Ishikawa (cell line): Measurements from ENCODE around the gene KIF26B.

ENCODE experiments used
- CEBPB ChIP-seq: IDR thresholded peaks from 2 replicates; pipeline ENCODE4 v1.6.1; 2012
- CREB1 ChIP-seq: IDR thresholded peaks from 2 replicates; pipeline ENCODE4 v1.6.1; 2012; ENCODE audit warnings: low read depth
- EGR1 ChIP-seq: IDR thresholded peaks from 2 replicates; pipeline ENCODE4 v1.6.1; 2012
- EP300 ChIP-seq: IDR thresholded peaks from 2 replicates; pipeline ENCODE4 v1.6.1; 2012; ENCODE audit warnings: borderline replicate concordance
- FOXM1 ChIP-seq: IDR thresholded peaks from 2 replicates; pipeline ENCODE4 v1.6.1; 2012; ENCODE audit warnings: low read depth, borderline replicate concordance
- NFIC ChIP-seq: IDR thresholded peaks from 2 replicates; pipeline ENCODE4 v1.6.1; 2012
- RAD21 ChIP-seq: IDR thresholded peaks from 2 replicates; pipeline ENCODE4 v1.6.1; 2012; ENCODE audit warnings: low read depth
- TAF1 ChIP-seq: IDR thresholded peaks from 2 replicates; pipeline ENCODE4 v1.6.1; 2012; ENCODE audit warnings: low read depth, mild to moderate bottlenecking
- TCF12 ChIP-seq: IDR thresholded peaks from 2 replicates; pipeline ENCODE4 v1.6.1; 2012; ENCODE audit warnings: low read depth
- TEAD4 ChIP-seq: IDR thresholded peaks from 2 replicates; pipeline ENCODE4 v1.6.1; 2012
- YY1 ChIP-seq: IDR thresholded peaks from 2 replicates; pipeline ENCODE4 v1.6.1; 2012; ENCODE audit warnings: low read depth
- ZBTB7A ChIP-seq: IDR thresholded peaks from 2 replicates; pipeline ENCODE4 v1.6.1; 2012; ENCODE audit warnings: low read depth
- TF ChIP-seq, protein P1 (sequence below): IDR thresholded peaks from 2 replicates; pipeline ENCODE4 v1.6.1; 2012; ENCODE audit warnings: low read depth, mild to moderate bottlenecking
- TF ChIP-seq, protein P2 (sequence below): IDR thresholded peaks from 2 replicates; pipeline ENCODE4 v1.6.1; 2012
- TF ChIP-seq, protein P3 (sequence below): IDR thresholded peaks from 2 replicates; pipeline ENCODE4 v1.6.1; 2012

KIF26B gene

DNA sequence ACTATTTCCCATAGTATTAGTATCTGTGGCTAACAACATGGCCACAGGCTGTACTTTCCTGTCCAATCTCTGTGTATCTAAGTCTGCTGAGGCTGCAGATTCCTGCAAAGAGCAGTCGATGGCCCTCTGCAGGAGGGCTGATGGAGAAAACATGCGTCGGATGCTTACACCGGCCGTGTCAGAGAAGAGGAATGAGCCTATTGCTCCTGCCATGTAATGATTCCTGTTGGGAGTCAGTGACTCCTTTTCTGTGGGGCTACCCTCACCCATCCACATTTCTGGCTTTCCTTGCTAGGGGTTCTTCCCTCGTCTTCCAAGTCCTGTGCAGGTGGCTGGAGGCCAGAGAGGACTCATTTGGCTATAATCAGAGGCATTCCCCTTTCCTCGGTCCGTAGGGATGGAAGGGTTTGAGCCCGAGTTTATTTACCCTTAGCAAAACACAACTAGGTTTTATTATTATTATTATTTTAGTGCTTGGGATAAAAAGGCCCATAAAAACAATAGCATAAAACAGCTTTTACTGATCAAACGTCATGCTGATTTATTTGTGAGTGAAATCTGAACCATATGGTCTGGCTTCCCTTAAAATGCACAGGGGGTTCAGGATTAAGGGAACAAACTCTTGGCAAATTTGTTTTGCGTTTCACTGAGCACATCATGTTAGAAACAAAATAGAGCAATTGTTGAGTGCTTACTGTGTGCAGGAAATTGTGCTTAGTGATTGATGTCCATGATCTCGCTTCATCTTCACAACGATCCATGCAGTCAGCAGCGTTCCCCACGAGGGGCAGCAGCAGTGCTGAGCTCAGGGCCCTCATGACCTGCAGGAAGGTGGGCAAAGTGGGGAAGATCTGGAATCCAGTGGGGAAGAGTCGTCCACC lies 70.8 kb downstream of the KIF26B start:
- no peak for TF ChIP-seq EP300
- TF ChIP-seq CEBPB = no peak
- TF ChIP-seq TAF1 = no peak
- TF ChIP-seq, protein P1, sequence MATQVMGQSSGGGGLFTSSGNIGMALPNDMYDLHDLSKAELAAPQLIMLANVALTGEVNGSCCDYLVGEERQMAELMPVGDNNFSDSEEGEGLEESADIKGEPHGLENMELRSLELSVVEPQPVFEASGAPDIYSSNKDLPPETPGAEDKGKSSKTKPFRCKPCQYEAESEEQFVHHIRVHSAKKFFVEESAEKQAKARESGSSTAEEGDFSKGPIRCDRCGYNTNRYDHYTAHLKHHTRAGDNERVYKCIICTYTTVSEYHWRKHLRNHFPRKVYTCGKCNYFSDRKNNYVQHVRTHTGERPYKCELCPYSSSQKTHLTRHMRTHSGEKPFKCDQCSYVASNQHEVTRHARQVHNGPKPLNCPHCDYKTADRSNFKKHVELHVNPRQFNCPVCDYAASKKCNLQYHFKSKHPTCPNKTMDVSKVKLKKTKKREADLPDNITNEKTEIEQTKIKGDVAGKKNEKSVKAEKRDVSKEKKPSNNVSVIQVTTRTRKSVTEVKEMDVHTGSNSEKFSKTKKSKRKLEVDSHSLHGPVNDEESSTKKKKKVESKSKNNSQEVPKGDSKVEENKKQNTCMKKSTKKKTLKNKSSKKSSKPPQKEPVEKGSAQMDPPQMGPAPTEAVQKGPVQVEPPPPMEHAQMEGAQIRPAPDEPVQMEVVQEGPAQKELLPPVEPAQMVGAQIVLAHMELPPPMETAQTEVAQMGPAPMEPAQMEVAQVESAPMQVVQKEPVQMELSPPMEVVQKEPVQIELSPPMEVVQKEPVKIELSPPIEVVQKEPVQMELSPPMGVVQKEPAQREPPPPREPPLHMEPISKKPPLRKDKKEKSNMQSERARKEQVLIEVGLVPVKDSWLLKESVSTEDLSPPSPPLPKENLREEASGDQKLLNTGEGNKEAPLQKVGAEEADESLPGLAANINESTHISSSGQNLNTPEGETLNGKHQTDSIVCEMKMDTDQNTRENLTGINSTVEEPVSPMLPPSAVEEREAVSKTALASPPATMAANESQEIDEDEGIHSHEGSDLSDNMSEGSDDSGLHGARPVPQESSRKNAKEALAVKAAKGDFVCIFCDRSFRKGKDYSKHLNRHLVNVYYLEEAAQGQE = no peak
- no peak for TF ChIP-seq NFIC
- TF ChIP-seq, protein P2, sequence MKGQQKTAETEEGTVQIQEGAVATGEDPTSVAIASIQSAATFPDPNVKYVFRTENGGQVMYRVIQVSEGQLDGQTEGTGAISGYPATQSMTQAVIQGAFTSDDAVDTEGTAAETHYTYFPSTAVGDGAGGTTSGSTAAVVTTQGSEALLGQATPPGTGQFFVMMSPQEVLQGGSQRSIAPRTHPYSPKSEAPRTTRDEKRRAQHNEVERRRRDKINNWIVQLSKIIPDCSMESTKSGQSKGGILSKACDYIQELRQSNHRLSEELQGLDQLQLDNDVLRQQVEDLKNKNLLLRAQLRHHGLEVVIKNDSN = no peak
- TF ChIP-seq TEAD4 = no peak
- TF ChIP-seq RAD21 = no peak
- no peak for TF ChIP-seq FOXM1
- no peak for TF ChIP-seq YY1
- TF ChIP-seq TCF12 = no peak
- TF ChIP-seq CREB1 = no peak
- TF ChIP-seq ZBTB7A = no peak
- TF ChIP-seq EGR1 = no peak
- TF ChIP-seq, protein P3, sequence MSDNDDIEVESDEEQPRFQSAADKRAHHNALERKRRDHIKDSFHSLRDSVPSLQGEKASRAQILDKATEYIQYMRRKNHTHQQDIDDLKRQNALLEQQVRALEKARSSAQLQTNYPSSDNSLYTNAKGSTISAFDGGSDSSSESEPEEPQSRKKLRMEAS = no peak

DNA sequence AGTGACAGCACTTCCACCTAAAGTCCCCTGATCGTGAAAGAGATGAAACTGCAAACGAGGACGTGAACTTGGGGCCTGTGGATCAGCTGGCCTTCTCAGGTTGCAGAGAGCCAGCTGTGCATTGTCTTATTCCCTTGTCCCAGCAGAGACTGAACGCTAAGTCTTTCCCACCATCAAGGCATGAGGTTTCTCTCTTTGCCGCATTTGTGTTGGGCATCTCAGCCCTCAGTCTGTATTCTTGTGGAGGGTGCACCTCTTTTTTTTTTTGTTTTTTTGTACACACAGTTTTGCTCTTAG lies 71.4 kb downstream of the KIF26B start:
- TF ChIP-seq TEAD4 (no peak), CREB1 (no peak), TAF1 (no peak), FOXM1 (no peak), CEBPB (no peak), NFIC (no peak), EGR1 (no peak), RAD21 (no peak), ZBTB7A (no peak), TCF12 (no peak), YY1 (no peak), EP300 (no peak)
- TF ChIP-seq, protein P1 = no peak
- TF ChIP-seq, protein P2 = no peak
- TF ChIP-seq, protein P3 = no peak

DNA sequence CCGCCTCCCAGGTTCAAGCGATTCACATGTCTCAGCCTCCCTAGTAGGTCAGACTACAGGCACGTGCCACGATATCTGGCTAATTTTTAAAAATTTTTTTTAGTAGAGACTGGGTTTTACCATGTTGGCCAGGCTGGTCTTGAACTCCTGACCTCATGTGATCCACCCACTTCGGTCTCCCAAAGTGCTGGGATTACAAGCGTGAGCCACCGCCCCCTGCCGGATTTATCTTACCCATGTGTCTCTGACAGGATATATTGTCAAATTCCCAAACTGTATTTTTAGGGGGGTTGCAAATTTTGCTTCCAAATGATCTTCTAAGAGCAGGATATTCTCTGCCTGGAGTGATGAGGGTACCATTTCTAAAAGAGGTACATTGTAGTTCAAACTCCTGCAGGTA lies 74.3 kb downstream of the KIF26B start:
- no peak for TF ChIP-seq EGR1
- no peak for TF ChIP-seq TCF12
- no peak for TF ChIP-seq ZBTB7A
- TF ChIP-seq FOXM1 = no peak
- TF ChIP-seq, protein P1 = no peak
- TF ChIP-seq CEBPB = no peak
- TF ChIP-seq, protein P2 = no peak
- no peak for TF ChIP-seq TEAD4
- TF ChIP-seq, protein P3 = no peak
- no peak for TF ChIP-seq CREB1
- no peak for TF ChIP-seq TAF1
- TF ChIP-seq YY1 = no peak
- TF ChIP-seq EP300 = no peak
